ENCODE results near the gene KCNJ5.

Gene KCNJ5

GRCh38 chr11:128872094-128872493 lies 19.1 kb upstream of the KCNJ5 start:
- no peak for DNase-seq

GRCh38 chr11:128872594-128872993 lies 18.6 kb upstream of the KCNJ5 start:
- DNase-seq: no peak

- no peak for DNase-seq
Measured at GRCh38 chr11:128874427-128874826, 16.7 kb upstream of the KCNJ5 start.

GRCh38 chr11:128876133-128876650 lies 15.0 kb upstream of the KCNJ5 start:
- DNase-seq: no peak

- DNase-seq: no peak
Measured at GRCh38 chr11:128877726-128878125, 13.4 kb upstream of the KCNJ5 start.

- no peak for DNase-seq
Measured at GRCh38 chr11:128878455-128878854, 12.7 kb upstream of the KCNJ5 start.

DNA sequence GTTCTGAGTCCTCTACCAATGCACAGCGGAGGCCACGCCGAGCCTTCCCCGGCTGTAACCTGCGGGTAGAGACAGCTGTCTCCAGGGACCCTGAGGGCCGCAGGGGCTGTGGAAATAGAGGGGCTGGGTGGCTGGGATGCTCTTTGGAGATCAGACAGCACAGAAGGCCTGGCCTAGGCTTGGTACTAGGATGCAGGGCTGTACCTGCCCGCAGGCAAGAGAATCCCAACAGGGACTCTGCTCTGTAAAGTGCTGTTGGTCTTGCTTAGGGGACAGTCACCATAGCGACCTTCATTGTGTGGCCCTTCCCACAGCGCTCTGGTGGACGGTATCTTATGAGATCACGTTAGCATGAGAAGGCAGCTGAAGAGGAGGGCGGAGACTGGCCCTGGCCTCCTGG lies 11.3 kb upstream of the KCNJ5 start:
- DNase-seq: no peak

DNA sequence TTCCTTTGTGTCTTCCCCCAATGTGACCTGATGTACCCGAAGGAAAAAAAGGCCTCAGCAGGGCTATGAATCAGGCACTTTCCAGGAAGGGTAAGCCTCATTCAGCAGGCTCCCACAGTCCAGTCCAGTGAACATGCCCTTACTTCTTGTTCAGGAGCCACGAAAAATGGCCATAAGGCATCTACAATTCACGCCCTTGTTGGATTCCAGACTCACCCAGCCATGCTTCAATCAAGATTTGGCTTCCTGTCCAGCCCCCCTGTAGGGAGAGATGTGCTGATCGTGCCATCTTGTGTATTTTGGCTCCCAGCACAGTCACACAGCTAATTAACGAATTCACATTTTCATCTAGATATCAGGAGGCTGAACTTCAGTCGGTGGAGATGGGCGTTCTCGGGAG lies 9.9 kb upstream of the KCNJ5 start:
- DNase-seq: no peak

DNA sequence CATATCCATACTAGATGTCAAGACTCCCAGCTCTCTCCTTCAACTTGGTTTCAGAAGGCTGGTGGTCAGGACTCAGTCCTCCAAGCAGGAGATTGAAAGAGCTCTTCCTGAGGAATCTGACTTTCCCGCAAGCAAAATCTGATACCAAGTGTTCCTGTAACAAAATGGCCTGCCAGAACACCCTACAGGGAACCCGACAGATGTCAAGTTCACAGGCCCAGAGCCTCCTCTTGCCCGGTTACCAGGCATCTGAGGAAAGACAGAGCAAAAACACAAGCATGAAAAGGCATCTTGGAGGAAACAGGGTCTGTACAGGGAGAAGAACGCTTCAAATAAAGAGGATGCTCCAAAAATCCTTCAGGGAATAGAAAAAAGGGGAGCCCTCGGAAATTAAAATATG lies 8.7 kb upstream of the KCNJ5 start:
- no peak for DNase-seq

- DNase-seq: no peak
Measured at GRCh38 chr11:128884054-128884453, 7.1 kb upstream of the KCNJ5 start.

- DNase-seq: peak; percentile 57
Measured at GRCh38 chr11:128884703-128885338, 6.3 kb upstream of the KCNJ5 start.

DNA sequence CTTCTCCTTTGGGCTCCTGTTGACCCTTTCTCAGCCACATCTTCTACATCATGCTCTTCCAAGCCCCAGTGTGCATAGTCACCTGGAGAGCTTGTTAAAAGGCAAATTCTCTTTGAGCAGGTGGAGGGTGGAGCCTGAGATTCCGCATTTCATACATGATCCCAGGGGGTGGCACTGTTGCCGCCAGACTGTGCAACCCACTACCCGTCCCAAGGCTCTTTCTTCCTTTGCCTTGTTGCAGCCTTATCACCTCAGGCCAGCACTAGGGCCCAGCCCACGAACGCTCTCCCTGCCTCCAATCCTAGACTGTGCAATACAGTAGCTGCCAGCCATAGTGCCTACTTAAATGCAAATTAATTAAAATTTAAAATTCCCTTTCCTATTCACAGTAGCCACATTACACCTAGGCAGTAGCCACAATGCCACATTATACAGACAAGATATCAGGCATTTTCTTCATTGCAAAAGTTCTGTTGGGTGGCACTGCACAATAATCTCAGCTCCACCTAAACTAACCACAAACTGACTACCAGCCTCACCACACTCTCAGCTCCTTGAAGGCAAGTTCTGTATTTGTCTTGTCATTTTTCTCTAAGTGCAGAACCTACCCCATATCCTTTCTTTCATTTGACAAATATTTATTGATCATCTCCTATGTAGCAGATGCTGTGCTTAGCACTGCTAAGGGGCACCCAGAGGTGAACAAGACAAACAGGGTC lies 4.6 kb upstream of the KCNJ5 start:
- DNase-seq: no peak

GRCh38 chr11:128888034-128888985 lies 2.8 kb upstream of the KCNJ5 start:
- DNase-seq: no peak

GRCh38 chr11:128889657-128890213 lies 1.4 kb upstream of the KCNJ5 start:
- DNase-seq: no peak

- DNase-seq: no peak
Measured at GRCh38 chr11:128890216-128890542, 977 bp upstream of the KCNJ5 start.

GRCh38 chr11:128891913-128892398 lies 800 bp downstream of the KCNJ5 start:
- no peak for DNase-seq

GRCh38 chr11:128892866-128893565 lies 1.9 kb downstream of the KCNJ5 start:
- DNase-seq: no peak

DNA sequence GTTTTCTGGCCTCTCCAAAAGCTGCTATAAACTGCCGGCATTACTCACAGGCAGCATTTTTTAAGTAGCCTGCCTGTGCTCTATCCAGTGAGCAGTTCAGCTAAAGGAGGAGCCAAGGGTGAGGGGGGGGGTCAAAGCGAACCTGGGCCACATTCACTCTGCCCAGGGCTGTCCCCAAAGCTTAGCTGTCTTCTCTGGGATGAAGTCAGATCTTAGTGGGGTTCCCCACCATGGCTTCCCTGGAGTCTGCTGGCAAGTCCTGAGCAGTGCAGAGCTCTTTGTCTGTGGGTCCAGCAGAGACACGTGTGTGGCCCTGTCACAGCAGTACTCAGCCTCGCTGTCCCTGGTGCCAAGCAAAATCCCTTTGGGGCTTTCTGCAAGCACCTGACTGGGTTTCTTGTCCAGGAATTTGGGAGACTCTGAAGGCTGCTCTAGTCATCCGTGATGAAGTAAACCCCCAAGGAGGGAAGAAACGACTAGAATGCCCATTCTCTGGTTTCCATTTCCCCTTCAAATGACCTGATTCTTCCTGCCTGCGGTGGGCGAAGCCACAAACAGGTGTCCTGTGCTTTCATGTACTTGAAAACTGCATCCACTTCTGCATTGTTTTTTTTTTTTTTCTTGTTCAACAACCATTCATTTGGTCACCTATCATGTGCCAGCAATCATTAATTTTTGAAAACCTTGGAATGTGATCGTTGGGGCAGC lies 2.6 kb downstream of the KCNJ5 start:
- DNase-seq: no peak

- no peak for DNase-seq
Measured at GRCh38 chr11:128894286-128894681, 3.1 kb downstream of the KCNJ5 start.

GRCh38 chr11:128894685-128895084 lies 3.5 kb downstream of the KCNJ5 start:
- DNase-seq: no peak

GRCh38 chr11:128895526-128895925 lies 4.4 kb downstream of the KCNJ5 start:
- DNase-seq: no peak

DNA sequence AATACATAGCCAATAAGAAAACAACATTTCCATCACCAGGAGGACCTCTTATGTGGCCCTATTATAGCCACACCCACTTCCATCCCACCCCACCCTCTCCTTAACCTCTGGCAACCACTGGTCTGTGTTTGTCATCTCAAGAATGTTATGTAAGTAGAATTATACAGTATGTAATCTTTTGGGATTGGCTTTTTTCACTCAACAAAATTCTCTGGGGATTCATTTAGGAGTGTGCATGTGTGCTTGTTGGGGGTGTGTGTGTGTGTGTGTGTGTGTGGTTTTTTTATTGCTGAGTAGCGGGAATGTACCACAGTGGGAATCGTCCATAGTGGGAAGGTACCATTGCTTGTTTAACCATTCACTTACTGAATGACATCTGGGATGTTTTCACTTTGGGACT lies 5.2 kb downstream of the KCNJ5 start:
- no peak for DNase-seq
